ENCODE measurements around the gene RCBTB2.
A peak's percentile ranks its signal among the peaks of the same experiment; 100 is the strongest.
"Not testable (repeated sequence)": the region's sequence is repeated elsewhere in the genome, so short reads cannot be mapped to it uniquely, and the experiment has no call there.

RCBTB2 gene

GRCh38 chr13:48494874-48495273, 38.0 kb downstream of the RCBTB2 start:
- DNase-seq (ENCODE audit: low read depth in 2 of 2) = no peak

- DNase-seq (ENCODE audit: low read depth in 2 of 2) = no peak
Measured at GRCh38 chr13:48493851-48494250, 39.0 kb downstream of the RCBTB2 start.

- no peak for DNase-seq (ENCODE audit: low read depth in 2 of 2)
Measured at GRCh38 chr13:48493066-48493765, 39.7 kb downstream of the RCBTB2 start.

- peak; percentile 22 to 28 for DNase-seq (ENCODE audit: low read depth in 2 of 2)
Measured at GRCh38 chr13:48492470-48493065, 40.3 kb downstream of the RCBTB2 start.

GRCh38 chr13:48492096-48492440, 40.8 kb downstream of the RCBTB2 start:
- no peak for DNase-seq (ENCODE audit: low read depth in 2 of 2)

- no peak for DNase-seq (ENCODE audit: low read depth in 2 of 2)
Measured at GRCh38 chr13:48491423-48492095, 41.3 kb downstream of the RCBTB2 start.

GRCh38 chr13:48490241-48490640, 42.6 kb downstream of the RCBTB2 start:
- DNase-seq (ENCODE audit: low read depth in 2 of 2) = no peak

GRCh38 chr13:48489666-48490065, 43.2 kb downstream of the RCBTB2 start:
- no peak for DNase-seq (ENCODE audit: low read depth in 2 of 2)

- no peak for DNase-seq (ENCODE audit: low read depth in 2 of 2)
Measured at GRCh38 chr13:48488995-48489394, 43.9 kb downstream of the RCBTB2 start.

- no peak for DNase-seq (ENCODE audit: low read depth in 2 of 2)
Measured at GRCh38 chr13:48487968-48488367, 44.9 kb downstream of the RCBTB2 start.

GRCh38 chr13:48486836-48487235, 46.0 kb downstream of the RCBTB2 start:
- DNase-seq (ENCODE audit: low read depth in 2 of 2) = no peak

GRCh38 chr13:48486362-48486761, 46.5 kb downstream of the RCBTB2 start:
- no peak for DNase-seq (ENCODE audit: low read depth in 2 of 2)

GRCh38 chr13:48485432-48485831, 47.4 kb downstream of the RCBTB2 start:
- DNase-seq (ENCODE audit: low read depth in 2 of 2) = no peak

- DNase-seq (ENCODE audit: low read depth in 2 of 2) = no peak
Measured at GRCh38 chr13:48483575-48483974, 49.3 kb downstream of the RCBTB2 start.

GRCh38 chr13:48478391-48478790, 54.5 kb downstream of the RCBTB2 start:
- DNase-seq (ENCODE audit: low read depth in 2 of 2) = no peak

- no peak for DNase-seq (ENCODE audit: low read depth in 2 of 2)
Measured at GRCh38 chr13:48477191-48477855, 55.6 kb downstream of the RCBTB2 start.

- DNase-seq (ENCODE audit: low read depth in 2 of 2) = no peak
Measured at GRCh38 chr13:48476686-48477085, 56.2 kb downstream of the RCBTB2 start.

- DNase-seq (ENCODE audit: low read depth in 2 of 2) = no peak
Measured at GRCh38 chr13:48476215-48476614, 56.7 kb downstream of the RCBTB2 start.

- DNase-seq (ENCODE audit: low read depth in 2 of 2) = no peak
Measured at GRCh38 chr13:48475230-48475629, 57.6 kb downstream of the RCBTB2 start.

GRCh38 chr13:48457578-48458242, 75.2 kb downstream of the RCBTB2 start:
- DNase-seq (ENCODE audit: low read depth in 2 of 2) = no peak

- DNase-seq (ENCODE audit: low read depth in 2 of 2) = no peak
Measured at GRCh38 chr13:48456546-48456945, 76.3 kb downstream of the RCBTB2 start.

- DNase-seq (ENCODE audit: low read depth in 2 of 2) = not testable (repeated sequence)
Measured at GRCh38 chr13:48451196-48451595, 81.7 kb downstream of the RCBTB2 start.

All from activated CD4-positive, alpha-beta T cell treated with anti-CD3 and anti-CD28 coated beads for 24 hours (primary cell).